Measurements from ENCODE around the gene KIF17. TPM values are rescaled to one million over a fixed set of nuclear protein-coding genes. Genes with fewer than 3 reads are reported as not detected.

KIF17 gene
- polyA plus RNA-seq, 1 donor from 2014 or later: 10.0 TPM

GRCh38 chr1:20684651-20685050, 33.2 kb downstream of the KIF17 start:
- Histone ChIP-seq H3K4me2 (ENCODE audit: low read length) (no peak overlapping the region), H3K9ac (ENCODE audit: low read length) (no peak overlapping the region), H2AFZ (ENCODE audit: low read depth, low read length) (no peak overlapping the region), H3K79me2 (replicated peaks; ENCODE audit: insufficient read depth, low read length) (no peaks in the 10 kb centered on the region), H3K27me3 (ENCODE audit: insufficient read depth, low read depth, low read length) (no peaks in the 10 kb centered on the region), H4K20me1 (ENCODE audit: insufficient read depth) (no peaks in the 10 kb centered on the region), H3K9me2 (ENCODE audit: insufficient read depth, low read length) (no peaks in the 10 kb centered on the region), H3K36me3 (ENCODE audit: insufficient read depth, low read length) (no peaks in the 10 kb centered on the region), H3K4me3 (ENCODE audit: low read length) (no peak overlapping the region), H3F3A (ENCODE audit: insufficient read depth, low read length, poor library complexity, severe bottlenecking) (no peaks in the 10 kb centered on the region), H3K9me3 (ENCODE audit: low read length) (no peaks in the 10 kb centered on the region), H3K27ac (ENCODE audit: low read length) (no peak overlapping the region)
- TF ChIP-seq MXI1 (conservative IDR thresholded peaks at IDR 0.05; ENCODE audit: poor library complexity, severe bottlenecking) (no peak), SMC3 (conservative IDR thresholded peaks at IDR 0.05; ENCODE audit: poor library complexity) (no peak), RAD21 (conservative IDR thresholded peaks at IDR 0.05) (no peak)

- H2AFZ ChIP-seq (ENCODE audit: low read depth, low read length): no peak overlapping the region
- H3K4me2 ChIP-seq (ENCODE audit: low read length): no peak overlapping the region
- H4K20me1 ChIP-seq (ENCODE audit: insufficient read depth): no peaks in the 10 kb centered on the region
- H3K4me3 ChIP-seq (ENCODE audit: low read length): no peak overlapping the region
- H3K79me2 ChIP-seq (replicated peaks; ENCODE audit: insufficient read depth, low read length): no peaks in the 10 kb centered on the region
- no peaks in the 10 kb centered on the region for H3K9me3 ChIP-seq (ENCODE audit: low read length)
- no peak for TF ChIP-seq POLR2AphosphoS5 (IDR thresholded peaks at IDR 0.05)
- TF ChIP-seq REST (IDR thresholded peaks at IDR 0.05; ENCODE audit: borderline replicate concordance): no peak
- no peak for TF ChIP-seq MXI1 (conservative IDR thresholded peaks at IDR 0.05; ENCODE audit: poor library complexity, severe bottlenecking)
- TF ChIP-seq CTCF (IDR thresholded peaks at IDR 0.05; ENCODE audit: poor library complexity, severe bottlenecking): no peak
- no peak overlapping the region for H3K27ac ChIP-seq (ENCODE audit: low read length)
- no peaks in the 10 kb centered on the region for H3K36me3 ChIP-seq (ENCODE audit: insufficient read depth, low read length)
- H3F3A ChIP-seq (ENCODE audit: insufficient read depth, low read length, poor library complexity, severe bottlenecking): no peaks in the 10 kb centered on the region
- H3K27me3 ChIP-seq (ENCODE audit: insufficient read depth, low read depth, low read length): no peaks in the 10 kb centered on the region
- no peaks in the 10 kb centered on the region for H3K9me2 ChIP-seq (ENCODE audit: insufficient read depth, low read length)
- H3K9ac ChIP-seq (ENCODE audit: low read length): no peak overlapping the region
These were observed 33.7 kb downstream of the KIF17 start for GRCh38 chr1:20684050-20684620.

- H3K4me2 ChIP-seq (ENCODE audit: low read length): no peak overlapping the region
- TF ChIP-seq MXI1 (conservative IDR thresholded peaks at IDR 0.05; ENCODE audit: poor library complexity, severe bottlenecking): no peak
- no peak for TF ChIP-seq TAF1 (IDR thresholded peaks at IDR 0.05; ENCODE audit: low read depth)
- TF ChIP-seq EZH2 (IDR thresholded peaks at IDR 0.05; ENCODE audit: borderline replicate concordance, insufficient read depth, low read length, poor library complexity, severe bottlenecking): no peak
- TF ChIP-seq RAD21 (conservative IDR thresholded peaks at IDR 0.05): no peak
- no peak for TF ChIP-seq REST (IDR thresholded peaks at IDR 0.05; ENCODE audit: borderline replicate concordance)
- no peak for TF ChIP-seq SMC3 (conservative IDR thresholded peaks at IDR 0.05; ENCODE audit: poor library complexity)
- TF ChIP-seq EP300 (conservative IDR thresholded peaks at IDR 0.05; ENCODE audit: poor library complexity, severe bottlenecking): no peak
- TF ChIP-seq POLR2AphosphoS5 (IDR thresholded peaks at IDR 0.05): no peak
- no peak for TF ChIP-seq CTCF (IDR thresholded peaks at IDR 0.05; ENCODE audit: poor library complexity, severe bottlenecking)
- no peaks in the 10 kb centered on the region for H3K27me3 ChIP-seq (ENCODE audit: insufficient read depth, low read depth, low read length)
- no peaks in the 10 kb centered on the region for H3K9me3 ChIP-seq (ENCODE audit: low read length)
- H3K27ac ChIP-seq (ENCODE audit: low read length): no peak overlapping the region
- H3F3A ChIP-seq (ENCODE audit: insufficient read depth, low read length, poor library complexity, severe bottlenecking): no peaks in the 10 kb centered on the region
- no peaks in the 10 kb centered on the region for H3K79me2 ChIP-seq (replicated peaks; ENCODE audit: insufficient read depth, low read length)
- no peaks in the 10 kb centered on the region for H3K36me3 ChIP-seq (ENCODE audit: insufficient read depth, low read length)
- H2AFZ ChIP-seq (ENCODE audit: low read depth, low read length): no peak overlapping the region
- H3K9ac ChIP-seq (ENCODE audit: low read length): no peak overlapping the region
- no peak overlapping the region for H3K4me3 ChIP-seq (ENCODE audit: low read length)
- no peaks in the 10 kb centered on the region for H3K9me2 ChIP-seq (ENCODE audit: insufficient read depth, low read length)
- H4K20me1 ChIP-seq (ENCODE audit: insufficient read depth): no peaks in the 10 kb centered on the region
These were observed 34.2 kb downstream of the KIF17 start for GRCh38 chr1:20683614-20684013.

All from neural cell (in vitro differentiated cells).